Frontal cortex (tissue), 4 donors: ENCODE results near the gene ZNF254. TPM values are rescaled to one million over a fixed set of nuclear protein-coding genes. Genes with fewer than 3 reads are reported as not detected.
"Not testable (repeated sequence)": the region's sequence is repeated elsewhere in the genome, so short reads cannot be mapped to it uniquely, and the experiment has no call there.

Experiments used
- DNase-seq, 2 donors: peaks; one replicate each; pipeline ENCODE4 v3.0.0; 2012; ENCODE audit warnings: low spot score in 2 of 2
- FAIRE-seq: peaks from 2 replicates; lab custom pipeline; 2012; peaks lifted over from hg19 to GRCh38; lab: Jason Lieb, UNC
- total RNA-seq: library from RNA; depleted of rRNA; stranded (reverse); fragments of >200 nt; gene quantifications from one replicate; pipeline ENCODE4 v1.2.3, GENCODE V29; 2014
- donor health status: control.
- donor health status: control.
- donor health status: control.

The ZNF254 gene
- total RNA-seq, 1 donor from 2014 or later: 112 TPM

GRCh38 chr19:24069905-24070657 is 16.9 kb upstream of the ZNF254 start:
- DNase-seq (no peak), FAIRE-seq (no peak)

- FAIRE-seq: no peak
- DNase-seq: no peak
These were observed 15.9 kb upstream of the ZNF254 start for GRCh38 chr19:24071078-24071477.

GRCh38 chr19:24072720-24073119 is 14.3 kb upstream of the ZNF254 start:
- no peak for DNase-seq
- FAIRE-seq: no peak

- FAIRE-seq (no peak), DNase-seq (no peak)
These were observed 13.2 kb upstream of the ZNF254 start for GRCh38 chr19:24073807-24074206.

- no peak for FAIRE-seq
- no peak for DNase-seq
These were observed 12.1 kb upstream of the ZNF254 start for GRCh38 chr19:24074720-24075454.

- DNase-seq, FAIRE-seq: not testable (repeated sequence)
These were observed 11.5 kb upstream of the ZNF254 start for GRCh38 chr19:24075530-24075929.

GRCh38 chr19:24078680-24079079 is 8.3 kb upstream of the ZNF254 start:
- no peak for DNase-seq
- no peak for FAIRE-seq

- DNase-seq (no peak), FAIRE-seq (no peak)
These were observed 5.9 kb upstream of the ZNF254 start for GRCh38 chr19:24081056-24081455.

- DNase-seq (no peak), FAIRE-seq (no peak)
These were observed 11.4 kb downstream of the ZNF254 start for GRCh38 chr19:24098359-24098758.

DNA sequence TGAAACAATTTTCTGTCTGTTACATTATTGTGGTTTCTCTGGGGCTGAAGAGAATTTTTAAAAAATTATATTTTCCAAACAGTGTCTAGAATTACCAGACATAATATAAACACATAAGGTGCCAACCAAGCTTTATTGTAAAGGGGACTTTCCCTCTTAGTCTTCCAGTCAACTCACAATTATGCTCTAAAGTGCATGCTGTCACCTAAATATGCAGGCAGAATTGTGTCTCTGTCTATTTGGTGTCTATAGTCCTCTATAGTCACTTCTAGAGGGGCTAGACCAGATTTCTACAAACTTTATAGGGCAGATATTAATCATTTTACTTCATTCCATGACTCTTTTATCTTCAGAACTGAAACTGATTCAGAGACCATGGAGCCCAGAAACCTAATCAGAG is 12.8 kb downstream of the ZNF254 start:
- FAIRE-seq: no peak
- no peak for DNase-seq

DNA sequence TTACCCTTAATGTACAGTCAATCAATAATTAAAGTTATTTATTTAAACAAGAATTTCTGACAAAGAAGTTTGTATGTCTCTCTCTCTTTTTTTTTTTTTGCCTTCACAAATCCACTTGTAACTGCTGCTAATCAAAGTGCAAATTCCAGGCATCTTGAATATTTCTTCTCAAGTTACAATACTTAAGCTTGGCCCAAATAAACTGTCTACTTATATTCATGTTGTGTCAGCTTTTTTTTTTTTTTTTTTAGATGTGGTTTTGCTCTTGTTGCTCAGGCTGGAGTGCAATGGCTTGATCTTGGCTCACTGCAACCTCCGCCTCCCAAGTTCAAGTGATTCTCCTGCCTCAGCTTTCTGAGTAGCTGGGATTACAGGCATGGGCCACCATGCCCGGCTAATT is 13.6 kb downstream of the ZNF254 start:
- not testable (repeated sequence) for DNase-seq, FAIRE-seq

DNA sequence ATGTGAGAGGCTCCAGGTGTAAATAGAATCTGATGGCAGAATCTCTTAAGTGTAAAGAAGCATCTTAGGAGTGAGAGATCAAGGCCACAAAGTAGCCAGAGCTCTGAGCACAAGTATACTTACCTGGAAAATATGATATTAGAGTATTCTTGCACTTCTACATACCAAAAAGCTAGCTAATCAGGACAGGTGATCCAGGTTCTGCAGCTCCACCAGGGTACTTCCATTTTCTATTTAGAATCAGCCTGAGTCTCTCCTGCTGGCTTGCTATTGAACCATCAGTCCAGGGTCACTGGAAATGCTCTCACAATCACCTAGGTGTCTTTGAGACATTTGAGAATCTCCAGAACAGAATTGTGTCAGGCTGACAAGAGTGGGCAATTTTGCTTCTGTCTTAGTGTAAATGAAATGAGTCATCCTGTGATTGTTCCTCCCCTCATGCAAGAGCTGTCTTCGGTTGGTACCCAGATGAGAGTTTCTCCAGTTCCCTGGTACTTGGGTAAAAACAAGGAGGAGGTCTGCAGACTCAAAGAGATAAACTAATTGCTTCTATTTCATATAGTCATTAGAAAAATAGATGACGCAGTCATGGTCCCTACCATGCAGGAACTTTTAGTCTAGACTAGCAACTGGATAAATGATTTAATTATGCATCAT is 14.6 kb downstream of the ZNF254 start:
- FAIRE-seq: no peak

DNA sequence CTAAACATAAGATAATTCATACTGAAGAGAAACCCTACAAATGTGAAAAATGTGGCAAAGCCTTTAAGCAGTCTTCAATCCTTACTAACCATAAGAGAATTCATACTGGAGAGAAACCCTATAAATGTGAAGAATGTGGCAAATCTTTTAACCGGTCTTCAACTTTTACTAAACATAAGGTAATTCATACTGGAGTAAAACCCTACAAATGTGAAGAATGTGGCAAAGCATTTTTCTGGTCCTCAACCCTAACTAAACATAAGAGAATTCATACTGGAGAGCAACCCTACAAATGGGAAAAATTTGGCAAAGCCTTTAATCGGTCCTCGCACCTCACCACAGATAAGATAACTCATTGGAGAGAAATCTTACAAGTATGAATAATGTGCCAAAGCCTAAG is 40.6 kb downstream of the ZNF254 start:
- FAIRE-seq (no peak), DNase-seq (no peak)

More for the DNA sequence above, 14.6 kb downstream of the ZNF254 start:
- DNase-seq: no peak

- no peak for FAIRE-seq
- DNase-seq: no peak
These were observed 53.1 kb downstream of the ZNF254 start for GRCh38 chr19:24140099-24140498.

GRCh38 chr19:24140591-24140990 is 53.6 kb downstream of the ZNF254 start:
- DNase-seq (no peak), FAIRE-seq (no peak)

DNA sequence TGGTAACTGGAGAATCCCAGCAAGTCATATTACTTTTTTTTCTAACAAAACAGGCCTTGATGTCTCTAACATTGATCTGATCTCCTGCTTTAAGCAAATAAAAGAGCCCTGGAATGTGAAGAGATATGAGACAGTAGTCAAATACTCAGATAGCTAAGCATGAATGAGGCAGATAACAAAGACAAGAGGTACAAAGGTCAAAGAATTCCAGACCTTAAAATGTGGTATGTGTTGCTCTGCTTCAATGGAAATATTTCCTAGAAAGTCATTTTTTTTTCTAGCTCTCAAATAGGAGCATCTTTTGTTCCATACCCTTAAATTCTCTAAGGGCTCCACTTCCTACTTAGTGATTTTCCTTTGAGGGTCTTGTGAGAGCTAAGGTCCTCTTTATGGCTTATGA is 54.6 kb downstream of the ZNF254 start:
- FAIRE-seq: no peak
- DNase-seq: no peak

GRCh38 chr19:24142771-24143170 is 55.8 kb downstream of the ZNF254 start:
- no peak for DNase-seq

GRCh38 chr19:24159707-24160106 is 72.7 kb downstream of the ZNF254 start:
- FAIRE-seq (no peak), DNase-seq (no peak)

More at GRCh38 chr19:24142771-24143170, 55.8 kb downstream of the ZNF254 start:
- FAIRE-seq: peak; percentile 53

DNA sequence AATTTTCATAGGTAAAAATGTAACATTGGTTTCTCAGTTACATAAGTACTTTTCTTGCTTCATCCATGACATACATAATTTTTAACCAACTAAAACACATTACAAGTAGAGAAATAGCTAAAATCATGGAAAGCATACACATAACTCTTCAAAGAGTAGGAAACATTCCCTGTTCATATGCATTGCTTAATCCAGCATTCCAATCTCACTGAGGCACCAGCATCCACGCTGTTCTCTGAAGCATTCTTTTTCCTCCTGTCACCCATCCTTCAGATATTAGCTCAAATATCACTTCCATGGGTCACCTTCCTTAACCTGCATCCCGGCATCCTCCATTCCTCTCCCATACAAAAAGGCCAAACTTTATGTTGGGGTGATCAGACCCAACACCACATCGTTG is 79.1 kb downstream of the ZNF254 start:
- DNase-seq (no peak), FAIRE-seq (no peak)

DNA sequence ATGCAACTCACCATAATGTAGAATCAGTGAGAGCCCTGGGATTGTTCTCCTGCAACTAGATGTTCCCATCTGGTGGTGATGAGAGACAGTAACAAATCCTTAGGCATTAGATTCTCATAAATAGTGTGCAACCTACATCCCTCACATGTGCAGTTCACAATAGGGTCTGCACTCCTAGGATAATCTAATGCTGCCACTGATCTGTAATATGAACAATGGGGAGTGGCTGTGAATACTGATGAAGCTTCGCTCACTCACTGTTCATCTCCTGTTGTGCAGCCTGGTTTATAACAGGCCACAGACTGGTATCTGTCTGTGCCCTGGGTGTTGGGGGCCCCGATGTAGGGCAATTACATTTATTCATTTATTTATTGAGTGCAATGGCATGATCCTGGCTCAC is 86.9 kb downstream of the ZNF254 start:
- no peak for FAIRE-seq
- DNase-seq: no peak

- DNase-seq (no peak), FAIRE-seq (no peak)
These were observed 90.7 kb downstream of the ZNF254 start for GRCh38 chr19:24177686-24178085.
